ENCODE data around the gene CLK2. TPM values are rescaled to one million over a fixed set of nuclear protein-coding genes. Genes with fewer than 3 reads are reported as not detected.

Gene CLK2
- total and polyA plus RNA-seq, 2 of the 8 experiments (the other 6 are each of a cell fraction or from before 2014, with no cell fraction given) = 62.2 to 76.0 TPM

GRCh38 chr1:155245163-155245524 is 28.2 kb downstream of the CLK2 start:
- no peaks in the 10 kb centered on the region for H3K9me3 ChIP-seq (ENCODE audit: insufficient read depth in 2 of 2, low read depth in 1 of 2, low read length in 1 of 2)
- H2AK5ac ChIP-seq (ENCODE audit: low read depth, low read length) = no peak overlapping the region
- peak overlapping the region; percentile 29 for H4K91ac ChIP-seq (replicated peaks; ENCODE audit: insufficient read length, low read length)
- H3K9ac ChIP-seq (replicated peaks in 1 of 4; ENCODE audit: extremely low read depth in 1 of 4, low read depth in 3 of 4, low read length in 3 of 4) = peak overlapping the region; percentile 73 to 80 (median 76); a peak in 6 of 7 replicates
- H3K23ac ChIP-seq (ENCODE audit: insufficient read length) = no peak overlapping the region
- H2BK15ac ChIP-seq (ENCODE audit: low read length) = 0 out of 2 replicates have a peak overlapping the region, but pooled peaks have one; percentile 9
- H3K4me3 ChIP-seq (ENCODE audit: extremely low read depth in 1 of 4, insufficient read depth in 2 of 4, low read depth in 3 of 4, low read length in 4 of 4) = peak overlapping the region; percentile 46 to 57 (median 53)
- DNase-seq (ENCODE audit: low read depth in 1 of 2, low spot score in 2 of 2) (no peak), FAIRE-seq (no peak)
- no peak overlapping the region for H4K8ac ChIP-seq (ENCODE audit: extremely low read depth, insufficient read depth, low read length)
- H3K27me3 ChIP-seq (replicated peaks in 1 of 4; ENCODE audit: control insufficient read depth in 3 of 4, extremely low read depth in 1 of 4, insufficient read depth in 3 of 4, low read length in 3 of 4) = peaks cover 0 to 14% (median 4%) of the 10 kb centered on the region in 4 experiments; a peak in 2 of 7 replicates
- no peaks in the 10 kb centered on the region for H3K79me1 ChIP-seq (ENCODE audit: low read depth, low read length)
- H3K4ac ChIP-seq (replicated peaks; ENCODE audit: insufficient read length, low read depth, low read length) = no peak overlapping the region
- ChIA-PET POLR2A (ENCODE audit: partially characterized antibody) (interaction anchor here (0.8 to 4.1 kb wide), 12 partner anchors 11 to 73 kb away, joined by 3 to 20 read pairs (median 5); partner anchors contain the start of genes CLK2, KRTCAP2, MTX1 and SCAMP3), CTCF (ENCODE audit: partially characterized antibody) (interaction anchor here (0.9 to 15.2 kb wide), 5 partner anchors 34 to 87 kb away, joined by 3 to 227 read pairs (median 11); partner anchors contain the start of genes FDPS, MTX1, RUSC1 and THBS3)
- no peak overlapping the region; the same call in 1 of the 2 replicates for H2BK12ac ChIP-seq (ENCODE audit: low read depth, low read length)
- peak overlapping the region; percentile 88 for H2BK5ac ChIP-seq (ENCODE audit: low read depth, low read length)
- H4K20me1 ChIP-seq (replicated peaks in 1 of 2; ENCODE audit: control insufficient read depth in 1 of 2, insufficient read depth in 2 of 2, low read length in 2 of 2) = peaks cover 0 to 5% of the 10 kb centered on the region in 2 experiments
- peak overlapping the region; percentile 59 to 73 for H3K4me2 ChIP-seq (ENCODE audit: insufficient read depth in 1 of 2, low read depth in 2 of 2, low read length in 2 of 2)
- peak overlapping the region; percentile 61; the same call in 1 of the 2 replicates for H2BK20ac ChIP-seq (ENCODE audit: low read length)
- H3K14ac ChIP-seq (ENCODE audit: insufficient read length) = no peak overlapping the region
- TF ChIP-seq CTCF (IDR thresholded peaks at IDR 0.05; ENCODE audit: control extremely low read depth in 1 of 3, insufficient read depth in 1 of 3, low read depth in 1 of 3, low read length in 3 of 3) = no peak
- no peak overlapping the region for H3K56ac ChIP-seq (replicated peaks; ENCODE audit: insufficient read length, low read depth, low read length)
- peak overlapping the region; percentile 38 for H4K5ac ChIP-seq (ENCODE audit: insufficient read length, low read depth, low read length)
- H3K36me3 ChIP-seq (ENCODE audit: control insufficient read depth in 2 of 4, insufficient read depth in 4 of 4, low read length in 3 of 4) = peaks cover 0 to 9% (median 2%) of the 10 kb centered on the region in 4 experiments; a peak in 2 of 8 replicates
- peaks cover 0 to 4% (median 1%) of the 10 kb centered on the region in 4 experiments; a peak in 2 of 7 replicates for H3K4me1 ChIP-seq (replicated peaks in 1 of 4; ENCODE audit: control insufficient read depth in 3 of 4, insufficient read depth in 4 of 4, low read length in 3 of 4)
- no peaks in the 10 kb centered on the region for H3K79me2 ChIP-seq (ENCODE audit: control insufficient read depth in 1 of 2, insufficient read depth in 2 of 2, low read length in 2 of 2)
- H3K18ac ChIP-seq (ENCODE audit: extremely low read depth, low read length) = peak overlapping the region; percentile 100
- H3K27ac ChIP-seq (ENCODE audit: low read depth, low read length) = peak overlapping the region; percentile 79
- peaks cover 5% of the 10 kb centered on the region; the same call in 1 of the 2 replicates for H3K23me2 ChIP-seq (ENCODE audit: low read depth, low read length)
- H2AFZ ChIP-seq (ENCODE audit: low read length) = no peak overlapping the region
- 55% methylated on average over 8 of the region's 8 CpGs; no CpG with 5 or more reads in 1 of the 2 experiments for WGBS, 2 experiments (ENCODE audit: extremely low coverage in 1 of 2, insufficient coverage in 1 of 2, insufficient read length in 1 of 2, insufficient replicate concordance in 2 of 2, low coverage in 1 of 2, low lambda C conversion rate in 2 of 2, missing lambda C conversion rate in 1 of 2)
- H2BK120ac ChIP-seq (replicated peaks; ENCODE audit: low read depth, low read length) = no peak overlapping the region

All from H1 (cell line).